HEK293T (cell line): Measurements from ENCODE around the gene SCAF1.

Experiments
- ARNT ChIP-seq: fragments of 450-650 bp; IDR thresholded peaks from 2 replicates; pipeline ENCODE4 v1.6.1; 2017; ENCODE audit warnings: mild to moderate bottlenecking
- BHLHE40 ChIP-seq: fragments of 450-650 bp; IDR thresholded peaks from 2 replicates; pipeline ENCODE4 v1.6.1; 2016; ENCODE audit warnings: mild to moderate bottlenecking, moderate library complexity, borderline replicate concordance
- CTBP1 ChIP-seq: fragments of 450-650 bp; IDR thresholded peaks from 2 replicates; pipeline ENCODE4 v1.6.1; 2016; ENCODE audit warnings: borderline replicate concordance
- ELF4 ChIP-seq: fragments of 450-650 bp; IDR thresholded peaks from 2 replicates; pipeline ENCODE4 v1.6.1; 2017; ENCODE audit warnings: antibody characterized with exemption
- FOXA1 ChIP-seq: fragments of 450-650 bp; IDR thresholded peaks from 2 replicates; pipeline ENCODE4 v1.6.1; 2016; ENCODE audit warnings: mild to moderate bottlenecking
- FOXK2 ChIP-seq: fragments of 450-650 bp; IDR thresholded peaks from 2 replicates; pipeline ENCODE4 v1.6.1; 2016; ENCODE audit warnings: mild to moderate bottlenecking
- FOXM1 ChIP-seq: fragments of 450-650 bp; IDR thresholded peaks from 2 replicates; pipeline ENCODE4 v1.6.1; 2017; ENCODE audit warnings: mild to moderate bottlenecking, borderline replicate concordance
- L3MBTL2 ChIP-seq: fragments of 450-650 bp; conservative IDR thresholded peaks from 2 replicates; pipeline ENCODE4 v1.6.1; 2016; ENCODE audit warnings: mild to moderate bottlenecking
- SP1 ChIP-seq: fragments of 450-650 bp; IDR thresholded peaks from 2 replicates; pipeline ENCODE4 v1.6.1; 2017
- TF ChIP-seq, protein P1 (sequence below): fragments of 450-650 bp; IDR thresholded peaks from 2 replicates; pipeline ENCODE4 v1.6.1; 2016

DNA sequence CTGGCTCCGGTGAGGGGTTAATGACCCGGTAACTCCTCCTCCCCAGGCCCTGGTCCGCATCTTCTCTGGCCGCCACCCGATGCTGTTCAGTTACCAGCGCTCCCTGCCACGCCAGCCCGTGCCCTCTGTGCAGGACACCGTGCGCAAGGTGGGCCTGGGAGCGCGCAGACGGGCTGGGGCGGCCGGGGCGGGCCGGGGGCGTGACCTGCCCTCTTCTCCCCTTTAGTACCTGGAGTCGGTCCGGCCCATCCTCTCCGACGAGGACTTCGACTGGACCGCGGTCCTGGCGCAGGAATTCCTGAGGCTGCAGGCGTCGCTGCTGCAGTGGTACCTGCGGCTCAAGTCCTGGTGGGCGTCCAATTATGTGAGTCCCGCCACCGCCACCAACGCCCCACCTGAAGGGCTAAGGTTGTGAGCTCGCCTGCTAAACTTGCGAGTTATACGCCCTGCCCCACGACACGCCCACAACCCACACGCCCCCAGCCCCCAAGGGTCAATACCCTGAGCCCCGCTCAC is 59.3 kb downstream of the SCAF1 start:
- no peak for TF ChIP-seq SP1
- no peak for TF ChIP-seq ARNT
- no peak for TF ChIP-seq ELF4
- TF ChIP-seq, protein P1, sequence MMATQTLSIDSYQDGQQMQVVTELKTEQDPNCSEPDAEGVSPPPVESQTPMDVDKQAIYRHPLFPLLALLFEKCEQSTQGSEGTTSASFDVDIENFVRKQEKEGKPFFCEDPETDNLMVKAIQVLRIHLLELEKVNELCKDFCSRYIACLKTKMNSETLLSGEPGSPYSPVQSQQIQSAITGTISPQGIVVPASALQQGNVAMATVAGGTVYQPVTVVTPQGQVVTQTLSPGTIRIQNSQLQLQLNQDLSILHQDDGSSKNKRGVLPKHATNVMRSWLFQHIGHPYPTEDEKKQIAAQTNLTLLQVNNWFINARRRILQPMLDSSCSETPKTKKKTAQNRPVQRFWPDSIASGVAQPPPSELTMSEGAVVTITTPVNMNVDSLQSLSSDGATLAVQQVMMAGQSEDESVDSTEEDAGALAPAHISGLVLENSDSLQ = no peak
- TF ChIP-seq CTBP1 = no peak
- TF ChIP-seq FOXK2 = no peak
- TF ChIP-seq BHLHE40 = no peak
- no peak for TF ChIP-seq FOXA1
- no peak for TF ChIP-seq L3MBTL2
- TF ChIP-seq FOXM1 = no peak
